ENCODE measurements around the gene LRP3. TPM values are rescaled to one million over a fixed set of nuclear protein-coding genes. Genes with fewer than 3 reads are reported as not detected.

Gene LRP3
- polyA plus RNA-seq, 3 donors, result 1.4 to 11.9 (median 4.1) TPM

DNA sequence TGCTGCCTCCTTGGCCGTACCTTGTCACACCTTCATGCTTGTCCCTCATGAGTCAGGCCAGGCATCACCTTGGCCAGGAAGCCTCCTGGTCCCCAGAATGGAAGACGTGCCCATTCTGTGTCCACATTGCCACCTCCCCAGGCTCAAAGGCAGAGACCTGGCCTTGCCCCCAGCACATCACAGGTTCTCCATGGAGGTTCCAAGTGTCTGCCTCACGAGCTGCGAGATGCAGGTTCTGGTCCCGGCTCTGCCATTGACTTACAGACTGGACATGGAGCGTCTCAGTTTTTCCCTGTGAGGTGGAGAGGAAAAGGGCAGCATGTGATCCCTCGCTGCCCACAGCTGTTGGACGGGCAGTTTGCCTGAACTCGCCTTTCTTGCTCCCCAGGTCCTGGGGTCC is 40.6 kb downstream of the LRP3 start:
- Histone ChIP-seq H3K4me1 (ENCODE audit: control insufficient read depth in 1 of 2, insufficient read depth in 2 of 2, low read length in 2 of 2) (peaks cover 23 to 37% of the 10 kb centered on the region in 2 donors), H3K4me2 (replicated peaks; ENCODE audit: extremely low read depth, low read length, poor library complexity, severe bottlenecking) (no peak overlapping the region), H2AFZ (ENCODE audit: insufficient read depth, low read depth, low read length, poor library complexity, severe bottlenecking) (no peak overlapping the region), H3K27ac (ENCODE audit: low read depth in 1 of 2, low read length in 2 of 2) (no peak overlapping the region), H3K9me3 (replicated peaks in 1 of 2; ENCODE audit: control insufficient read depth in 1 of 2, insufficient read depth in 1 of 2, low read length in 2 of 2) (peaks cover under 1% of the 10 kb centered on the region in 2 donors), H4K20me1 (ENCODE audit: insufficient read depth, low read length) (no peaks in the 10 kb centered on the region), H3K27me3 (ENCODE audit: control insufficient read depth in 2 of 2, insufficient read depth in 2 of 2, low read length in 2 of 2) (no peaks in the 10 kb centered on the region), H3K79me2 (ENCODE audit: insufficient read depth, low read length) (no peaks in the 10 kb centered on the region), H3K9ac (ENCODE audit: insufficient read depth, low read length, poor library complexity, severe bottlenecking) (no peak overlapping the region), H3K4me3 (replicated peaks in 1 of 3; ENCODE audit: low read depth in 2 of 3, low read length in 3 of 3) (no peak overlapping the region), H3K36me3 (replicated peaks in 1 of 2; ENCODE audit: control insufficient read depth in 1 of 2, insufficient read depth in 2 of 2, low read length in 2 of 2) (no peaks in the 10 kb centered on the region)
- DNase-seq, result no peak
- 75% methylated on average over 6 of the region's 9 CpGs for whole genome bisulfite sequencing (ENCODE audit: insufficient coverage)
- TF ChIP-seq, protein P1, sequence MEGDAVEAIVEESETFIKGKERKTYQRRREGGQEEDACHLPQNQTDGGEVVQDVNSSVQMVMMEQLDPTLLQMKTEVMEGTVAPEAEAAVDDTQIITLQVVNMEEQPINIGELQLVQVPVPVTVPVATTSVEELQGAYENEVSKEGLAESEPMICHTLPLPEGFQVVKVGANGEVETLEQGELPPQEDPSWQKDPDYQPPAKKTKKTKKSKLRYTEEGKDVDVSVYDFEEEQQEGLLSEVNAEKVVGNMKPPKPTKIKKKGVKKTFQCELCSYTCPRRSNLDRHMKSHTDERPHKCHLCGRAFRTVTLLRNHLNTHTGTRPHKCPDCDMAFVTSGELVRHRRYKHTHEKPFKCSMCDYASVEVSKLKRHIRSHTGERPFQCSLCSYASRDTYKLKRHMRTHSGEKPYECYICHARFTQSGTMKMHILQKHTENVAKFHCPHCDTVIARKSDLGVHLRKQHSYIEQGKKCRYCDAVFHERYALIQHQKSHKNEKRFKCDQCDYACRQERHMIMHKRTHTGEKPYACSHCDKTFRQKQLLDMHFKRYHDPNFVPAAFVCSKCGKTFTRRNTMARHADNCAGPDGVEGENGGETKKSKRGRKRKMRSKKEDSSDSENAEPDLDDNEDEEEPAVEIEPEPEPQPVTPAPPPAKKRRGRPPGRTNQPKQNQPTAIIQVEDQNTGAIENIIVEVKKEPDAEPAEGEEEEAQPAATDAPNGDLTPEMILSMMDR (IDR thresholded peaks at IDR 0.05), result no peak
- peaks cover 1 to 4% (median 3%) of the 10 kb centered on the region in 3 donors for H3K27me3 Mint-ChIP-seq (ENCODE audit: low read depth in 3 of 3)
- no peak overlapping the region for H3K27ac Mint-ChIP-seq
- intact Hi-C loops (cut with micrococcal nuclease), result loop anchor here in 1 of 2 donors (1.0 kb wide), 1 partner anchor 172 kb away; no protein-coding TSS in a partner anchor
- peaks cover 6% of the 10 kb centered on the region for H3K4me1 Mint-ChIP-seq
- no peaks in the 10 kb centered on the region for H3K36me3 Mint-ChIP-seq
- no peak overlapping the region for H3K4me3 Mint-ChIP-seq
- peaks cover 0 to 2% (median 0%) of the 10 kb centered on the region in 7 donors for H3K9me3 Mint-ChIP-seq

DNA sequence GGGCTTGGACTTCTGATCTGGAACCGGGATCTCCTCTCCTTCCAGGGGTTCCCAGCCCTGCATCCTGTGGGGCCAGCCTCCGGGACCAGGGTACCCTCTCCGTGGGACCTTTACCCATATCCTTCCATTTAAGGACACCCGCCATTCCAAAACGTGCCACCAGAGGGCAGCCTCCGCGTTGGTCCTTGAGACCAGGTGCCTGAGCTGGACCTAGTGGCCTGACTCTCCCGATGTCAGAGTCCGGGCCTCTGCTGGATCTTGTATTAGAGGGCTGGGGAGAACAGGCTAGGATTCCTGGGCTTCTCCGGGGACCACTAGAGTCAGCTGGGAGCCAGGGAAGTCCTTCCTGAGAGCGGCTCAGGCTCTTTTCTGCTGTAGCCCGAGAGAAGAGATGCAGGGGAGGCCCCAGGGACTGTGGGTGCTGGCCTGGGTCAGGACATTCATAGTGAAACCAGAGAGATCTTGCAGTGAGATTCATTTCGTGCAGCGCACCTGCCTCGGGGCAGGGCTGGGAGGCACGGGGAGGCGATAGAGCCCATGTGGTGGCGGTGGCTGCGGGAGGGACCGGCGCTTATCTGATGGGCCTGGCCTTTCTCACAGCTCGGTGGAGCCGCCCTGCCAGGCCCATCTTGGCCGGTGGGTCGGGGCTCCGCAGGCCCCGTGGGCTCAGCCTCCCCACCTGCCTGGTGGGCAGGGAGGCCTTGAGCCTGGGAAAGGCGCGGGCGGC is 41.3 kb downstream of the LRP3 start:
- Histone ChIP-seq H3K36me3 (replicated peaks in 1 of 2; ENCODE audit: control insufficient read depth in 1 of 2, insufficient read depth in 2 of 2, low read length in 2 of 2) (no peaks in the 10 kb centered on the region), H3K4me1 (ENCODE audit: control insufficient read depth in 1 of 2, insufficient read depth in 2 of 2, low read length in 2 of 2) (peaks cover 23 to 37% of the 10 kb centered on the region in 2 donors), H3K9ac (ENCODE audit: insufficient read depth, low read length, poor library complexity, severe bottlenecking) (no peak overlapping the region), H3K27ac (ENCODE audit: low read depth in 1 of 2, low read length in 2 of 2) (no peak overlapping the region), H4K20me1 (ENCODE audit: insufficient read depth, low read length) (no peaks in the 10 kb centered on the region), H3K27me3 (ENCODE audit: control insufficient read depth in 2 of 2, insufficient read depth in 2 of 2, low read length in 2 of 2) (no peaks in the 10 kb centered on the region), H2AFZ (ENCODE audit: insufficient read depth, low read depth, low read length, poor library complexity, severe bottlenecking) (peak overlapping the region; percentile 10), H3K79me2 (ENCODE audit: insufficient read depth, low read length) (no peaks in the 10 kb centered on the region), H3K9me3 (replicated peaks in 1 of 2; ENCODE audit: control insufficient read depth in 1 of 2, insufficient read depth in 1 of 2, low read length in 2 of 2) (no peaks in the 10 kb centered on the region), H3K4me3 (replicated peaks in 1 of 3; ENCODE audit: low read depth in 2 of 3, low read length in 3 of 3) (no peak overlapping the region), H3K4me2 (replicated peaks; ENCODE audit: extremely low read depth, low read length, poor library complexity, severe bottlenecking) (no peak overlapping the region)
- intact Hi-C loops (cut with micrococcal nuclease), result loop anchor here in 1 of 2 donors (1.0 kb wide), 1 partner anchor 171 kb away; no protein-coding TSS in a partner anchor
- Mint-ChIP-seq H3K9me3 (peaks cover 0 to 2% (median 0%) of the 10 kb centered on the region in 7 donors), H3K27me3 (ENCODE audit: low read depth in 3 of 3) (peaks cover 1 to 4% (median 3%) of the 10 kb centered on the region in 3 donors), H3K27ac (no peak overlapping the region), H3K4me1 (peaks cover 6% of the 10 kb centered on the region), H3K36me3 (no peaks in the 10 kb centered on the region), H3K4me3 (no peak overlapping the region)
- DNase-seq, result peak; percentile 69 to 81 (median 78)
- TF ChIP-seq, protein P1 (IDR thresholded peaks at IDR 0.05), result peak; percentile 93
- 64% methylated on average over 27 of the region's 30 CpGs for WGBS (ENCODE audit: insufficient coverage)

Data from CD14-positive monocyte (primary cell).